Measurements from ENCODE around the gene DOCK3. TPM values are rescaled to one million over a fixed set of nuclear protein-coding genes. Genes with fewer than 3 reads are reported as not detected.

Gene DOCK3
- total and polyA plus RNA-seq, 2 of the 4 experiments (the other 2 are of a cell fraction), result under 0.01 to 0.12 TPM

- TF ChIP-seq MXI1 (IDR thresholded peaks at IDR 0.05; ENCODE audit: borderline replicate concordance, low read depth, low read length), result no peak
- TF ChIP-seq CEBPB (IDR thresholded peaks at IDR 0.05; ENCODE audit: low read depth, low read length), result no peak
- TF ChIP-seq MAZ (IDR thresholded peaks at IDR 0.05; ENCODE audit: borderline replicate concordance, low read depth, low read length), result no peak
- TF ChIP-seq CHD1 (IDR thresholded peaks at IDR 0.05; ENCODE audit: low read depth, low read length), result no peak
- no peak for TF ChIP-seq NFE2L2 (IDR thresholded peaks at IDR 0.05; ENCODE audit: low read depth, low read length)
- no peak for TF ChIP-seq RAD21 (IDR thresholded peaks at IDR 0.05; ENCODE audit: low read length)
- intact Hi-C loops (cut with micrococcal nuclease) (no loop called here), dilution Hi-C loops (cut with HindIII; ENCODE audit: low sequenced_read_pairs, unreplicated experiment) (no loop called here), in situ Hi-C loops (cut with MboI; ENCODE audit: low sequenced_read_pairs) (no loop called here)
- WGBS, 2 experiments (ENCODE audit: extremely low coverage in 2 of 2, insufficient read length in 1 of 2), result no CpG with 5 or more reads among the region's 4 CpGs
- ChIA-PET POLR2A (ENCODE audit: unreplicated experiment) (no interaction called here), CTCF (no interaction called here)
- Histone ChIP-seq H3K4me1 (ENCODE audit: control insufficient read depth, insufficient read depth, low read length) (no peaks in the 10 kb centered on the region), H4K91ac (ENCODE audit: insufficient read depth, low read depth, low read length) (no peak overlapping the region), H3K4ac (ENCODE audit: low read depth, low read length) (no peak overlapping the region), H4K20me1 (ENCODE audit: insufficient read depth, low read length) (no peaks in the 10 kb centered on the region), H4K5ac (ENCODE audit: low read depth, low read length) (no peak overlapping the region), H2BK120ac (ENCODE audit: low read depth, low read length) (no peak overlapping the region), H2BK5ac (ENCODE audit: low read depth, low read length, poor library complexity, severe bottlenecking) (no peak overlapping the region), H2BK15ac (ENCODE audit: low read depth, low read length) (no peak overlapping the region), H3K4me2 (ENCODE audit: low read depth, low read length) (no peak overlapping the region), H3K27me3 (ENCODE audit: control insufficient read depth, insufficient read depth, low read length) (no peaks in the 10 kb centered on the region), H3K27ac (ENCODE audit: insufficient read depth, low read length) (no peak overlapping the region), H3K9me3 (ENCODE audit: control insufficient read depth, insufficient read depth, low read length) (no peaks in the 10 kb centered on the region; the same call in 1 of the 2 replicates), H2AK9ac (replicated peaks; ENCODE audit: low read depth, low read length, poor library complexity) (no peak overlapping the region), H4K8ac (ENCODE audit: low read depth in 2 of 2, low read length in 2 of 2) (no peak overlapping the region), H3K18ac (ENCODE audit: low read depth, low read length) (no peak overlapping the region), H2AFZ (replicated peaks; ENCODE audit: low read length, poor library complexity) (no peak overlapping the region), H2AK5ac (ENCODE audit: low read depth, low read length) (no peak overlapping the region), H3K79me1 (ENCODE audit: low read depth in 1 of 2, low read length in 2 of 2) (no peaks in the 10 kb centered on the region), H3K9ac (ENCODE audit: low read depth, low read length) (no peak overlapping the region), H3K36me3 (ENCODE audit: control insufficient read depth, insufficient read depth, low read length) (no peaks in the 10 kb centered on the region), H3K23ac (ENCODE audit: low read depth, low read length) (no peak overlapping the region), H3K56ac (ENCODE audit: extremely low read depth, insufficient read depth, low read length) (no peak overlapping the region), H2BK20ac (ENCODE audit: low read depth, low read length) (no peak overlapping the region), H3K9me1 (ENCODE audit: insufficient read depth, low read length) (no peaks in the 10 kb centered on the region), H3K4me3 (ENCODE audit: insufficient read depth, low read depth, low read length) (no peak overlapping the region), H3K14ac (replicated peaks; ENCODE audit: low read depth, low read length) (no peak overlapping the region)
- ATAC-seq (ENCODE audit: low read depth) (no peak), DNase-seq (no peak)
- no TSS peak for BruUV-seq (replicated peaks)
These were observed 209.0 kb downstream of the DOCK3 start for GRCh38 chr3:50883755-50884154.

Measured in IMR-90 (cell line).